Naive thymus-derived CD4-positive, alpha-beta T cell (primary cell): ENCODE measurements around the gene LAPTM4A. TPM values are rescaled to one million over a fixed set of nuclear protein-coding genes. Genes with fewer than 3 reads are reported as not detected.
"Not testable (repeated sequence)": the region's sequence is repeated elsewhere in the genome, so short reads cannot be mapped to it uniquely, and the experiment has no call there.

Experiments
- ATAC-seq: fragments of 150-1000 bp; cut with Tn5 transposase; 2 replicates; pipeline ENCODE4 v1.10.0; 2021; ENCODE audit warnings: mild to moderate bottlenecking, moderate library complexity
- CTCF ChIA-PET: fragments of 350-600 bp; sonication (Branson Sonifier 250); formaldehyde crosslinking; loops from one replicate; lab custom pipeline; 2021; ENCODE audit warnings: antibody characterized with exemption; lab: Charles Lee
- POLR2A ChIA-PET: fragments of 350-600 bp; sonication (Branson Sonifier 250); formaldehyde crosslinking; loops from one replicate; lab custom pipeline; 2021; ENCODE audit warnings: antibody characterized with exemption, inconsistent platforms; lab: Charles Lee
- DNase-seq, 9 donors: peaks; one replicate each; pipeline versions ENCODE4 v3.0.0 to v3.0.0-alpha.2; 2020 to 2022; ENCODE audit warnings: mixed read lengths in 1 of 9
- H3K27ac ChIP-seq: one replicate; pipeline ENCODE4 v1.7.0; 2013; ENCODE audit warnings: mild to moderate bottlenecking, low read depth, low read length, moderate library complexity
- H3K27me3 ChIP-seq, 2 donors: one replicate each; pipeline ENCODE4 v1.7.0; 2013; ENCODE audit warnings: low read length in 2 of 2, mild to moderate bottlenecking in 2 of 2, moderate library complexity in 2 of 2; ENCODE audit not compliant: control insufficient read depth in 2 of 2, insufficient read depth in 2 of 2
- H3K36me3 ChIP-seq, 3 experiments: 1 replicate in 2 of 3; 2 replicates in 1 of 3; pipeline ENCODE4 v1.7.0; 2013; ENCODE audit warnings: low read length in 3 of 3, mild to moderate bottlenecking in 3 of 3, moderate library complexity in 1 of 3; ENCODE audit not compliant: insufficient read depth in 3 of 3, control insufficient read depth in 2 of 3
- H3K4me1 ChIP-seq, 2 donors: one replicate each; pipeline ENCODE4 v1.7.0; 2013; ENCODE audit warnings: low read length in 2 of 2, mild to moderate bottlenecking in 2 of 2, moderate library complexity in 1 of 2; ENCODE audit not compliant: control insufficient read depth in 2 of 2, insufficient read depth in 2 of 2
- H3K4me3 ChIP-seq: 2 replicates; pipeline ENCODE4 v1.7.0; 2013; ENCODE audit warnings: mild to moderate bottlenecking, low read length
- H3K9me3 ChIP-seq, 3 experiments: 1 replicate in 2 of 3; 2 replicates in 1 of 3; pipeline ENCODE4 v1.7.0; 2013; ENCODE audit warnings: low read length in 3 of 3; ENCODE audit not compliant: control insufficient read depth in 2 of 3
- H3K27ac Mint-ChIP-seq, 9 donors: one replicate each; pipeline ENCODE4 v1.8.0; 2020 to 2022; ENCODE audit warnings: mixed read lengths in 9 of 9, mild to moderate bottlenecking in 8 of 9, moderate library complexity in 5 of 9, inconsistent platforms in 2 of 9
- H3K27me3 Mint-ChIP-seq, 5 donors: one replicate each; pipeline ENCODE4 v1.8.0; 2021 to 2022; ENCODE audit warnings: mixed read lengths in 5 of 5, mild to moderate bottlenecking in 1 of 5
- H3K36me3 Mint-ChIP-seq, 5 donors: one replicate each; pipeline ENCODE4 v1.8.0; 2020 to 2022; ENCODE audit warnings: mixed read lengths in 5 of 5, mild to moderate bottlenecking in 3 of 5, inconsistent platforms in 1 of 5
- H3K4me1 Mint-ChIP-seq, 7 donors: one replicate each; pipeline ENCODE4 v1.8.0; 2020 to 2022; ENCODE audit warnings: mixed read lengths in 7 of 7, mild to moderate bottlenecking in 3 of 7, inconsistent platforms in 1 of 7
- H3K4me3 Mint-ChIP-seq, 10 donors: one replicate each; pipeline ENCODE4 v1.8.0; 2020 to 2022; ENCODE audit warnings: mild to moderate bottlenecking in 10 of 10, mixed read lengths in 10 of 10, moderate library complexity in 6 of 10, inconsistent platforms in 2 of 10
- H3K9me3 Mint-ChIP-seq, 11 donors: one replicate each; pipeline ENCODE4 v1.8.0; 2020 to 2022; ENCODE audit warnings: mixed read lengths in 11 of 11, mild to moderate bottlenecking in 4 of 11, inconsistent platforms in 1 of 11, moderate library complexity in 1 of 11
- intact Hi-C, 2 donors: fragments of 100-400 bp; cut with micrococcal nuclease; formaldehyde crosslinking; loops; one replicate each; pipeline ENCODE4 v1.15.1; 2023
- polyA plus RNA-seq, 2 donors: library from polyadenylated mRNA; unstranded; fragments of 300-500 nt; fragmentation: Illumina TruSeq; gene quantifications; one replicate each; pipeline ENCODE4 v1.2.3, GENCODE V29; 2021
- total RNA-seq, 6 experiments: library from RNA in 5 of 6; stranded (reverse) in 5 of 6; gene quantifications; 1 replicate in 5 of 6; 2 replicates in 1 of 6; pipeline ENCODE4 v1.2.3 and lab custom pipeline; 2021 to 2026

Gene LAPTM4A
- total and polyA plus RNA-seq, 7 experiments from 2014 or later, result 32.3 to 106 (median 49.8) TPM

- Histone ChIP-seq H3K4me1 (no peaks in the 10 kb centered on the region), H3K36me3 (no peaks in the 10 kb centered on the region), H3K27me3 (no peaks in the 10 kb centered on the region), H3K9me3 (no peaks in the 10 kb centered on the region), H3K27ac (no peak overlapping the region), H3K4me3 (no peak overlapping the region)
- peaks cover 0 to 30% (median 14%) of the 10 kb centered on the region in 5 donors for H3K27me3 Mint-ChIP-seq
- no peak for DNase-seq
- H3K9me3 Mint-ChIP-seq, result no peaks in the 10 kb centered on the region
- CTCF ChIA-PET, result no interaction called here
- intact Hi-C loops, result no loop called here
- ATAC-seq, result no peak
- no peak overlapping the region for H3K4me3 Mint-ChIP-seq
- no peaks in the 10 kb centered on the region for H3K36me3 Mint-ChIP-seq
- POLR2A ChIA-PET, result no interaction called here
- H3K4me1 Mint-ChIP-seq, result no peaks in the 10 kb centered on the region
- H3K27ac Mint-ChIP-seq, result no peak overlapping the region
Observed at GRCh38 chr2:20089715-20090464, 38.5 kb upstream of the LAPTM4A start.

GRCh38 chr2:20085909-20086308 lies 34.5 kb upstream of the LAPTM4A start:
- CTCF ChIA-PET, H3K27ac ChIP-seq, ATAC-seq, H3K27me3 ChIP-seq, H3K36me3 ChIP-seq, DNase-seq, H3K4me3 Mint-ChIP-seq, H3K4me1 Mint-ChIP-seq, H3K27ac Mint-ChIP-seq, H3K36me3 Mint-ChIP-seq, H3K9me3 ChIP-seq, H3K4me3 ChIP-seq, intact Hi-C loops, H3K27me3 Mint-ChIP-seq, POLR2A ChIA-PET, H3K4me1 ChIP-seq, H3K9me3 Mint-ChIP-seq: not testable (repeated sequence)

- H3K4me3 ChIP-seq, intact Hi-C loops, H3K4me1 ChIP-seq, POLR2A ChIA-PET, H3K4me3 Mint-ChIP-seq, H3K27me3 ChIP-seq, H3K27ac Mint-ChIP-seq, H3K9me3 ChIP-seq, H3K27ac ChIP-seq, CTCF ChIA-PET, DNase-seq, H3K36me3 Mint-ChIP-seq, H3K36me3 ChIP-seq, ATAC-seq, H3K27me3 Mint-ChIP-seq, H3K4me1 Mint-ChIP-seq, H3K9me3 Mint-ChIP-seq: not testable (repeated sequence)
Observed at GRCh38 chr2:20082812-20083211, 31.4 kb upstream of the LAPTM4A start.

- Histone ChIP-seq H3K4me3 (no peak overlapping the region), H3K36me3 (no peaks in the 10 kb centered on the region), H3K4me1 (no peaks in the 10 kb centered on the region), H3K27ac (no peak overlapping the region), H3K27me3 (no peaks in the 10 kb centered on the region), H3K9me3 (peaks cover 0 to 4% (median 0%) of the 10 kb centered on the region in 3 experiments)
- POLR2A ChIA-PET, result no interaction called here
- intact Hi-C loops, result no loop called here
- Mint-ChIP-seq H3K36me3 (peaks cover 0 to 4% (median 0%) of the 10 kb centered on the region in 5 donors), H3K27me3 (peaks cover 0 to 4% (median 0%) of the 10 kb centered on the region in 5 donors), H3K4me1 (no peaks in the 10 kb centered on the region), H3K9me3 (peaks cover 0 to 8% (median 0%) of the 10 kb centered on the region in 11 donors), H3K27ac (no peak overlapping the region), H3K4me3 (no peak overlapping the region)
- ATAC-seq (no peak), DNase-seq (no peak)
- CTCF ChIA-PET, result no interaction called here
Observed at GRCh38 chr2:20081841-20082240, 30.4 kb upstream of the LAPTM4A start.

GRCh38 chr2:20080839-20081415 lies 29.5 kb upstream of the LAPTM4A start:
- H3K4me1 ChIP-seq, result no peaks in the 10 kb centered on the region
- peaks cover 0 to 8% (median 0%) of the 10 kb centered on the region in 11 donors for H3K9me3 Mint-ChIP-seq
- H3K4me3 Mint-ChIP-seq, result no peak overlapping the region
- DNase-seq (no peak), ATAC-seq (no peak)
- H3K27me3 Mint-ChIP-seq, result peaks cover 0 to 5% (median 0%) of the 10 kb centered on the region in 5 donors
- POLR2A ChIA-PET, result no interaction called here
- no peaks in the 10 kb centered on the region for H3K27me3 ChIP-seq
- intact Hi-C loops, result no loop called here
- no peaks in the 10 kb centered on the region for H3K4me1 Mint-ChIP-seq
- no peak overlapping the region for H3K4me3 ChIP-seq
- H3K27ac Mint-ChIP-seq, result no peak overlapping the region
- CTCF ChIA-PET, result no interaction called here
- H3K36me3 ChIP-seq, result no peaks in the 10 kb centered on the region
- H3K27ac ChIP-seq, result no peak overlapping the region
- peaks cover 0 to 4% (median 0%) of the 10 kb centered on the region in 5 donors for H3K36me3 Mint-ChIP-seq
- H3K9me3 ChIP-seq, result peaks cover 0 to 4% (median 0%) of the 10 kb centered on the region in 3 experiments

GRCh38 chr2:20080428-20080827 lies 29.0 kb upstream of the LAPTM4A start:
- intact Hi-C loops, result no loop called here
- H3K4me1 ChIP-seq, result no peaks in the 10 kb centered on the region
- no peak overlapping the region for H3K4me3 ChIP-seq
- H3K36me3 ChIP-seq, result no peaks in the 10 kb centered on the region
- peaks cover 0 to 5% (median 2%) of the 10 kb centered on the region in 5 donors for H3K27me3 Mint-ChIP-seq
- DNase-seq (no peak), ATAC-seq (no peak)
- no peaks in the 10 kb centered on the region for H3K4me1 Mint-ChIP-seq
- H3K36me3 Mint-ChIP-seq, result peaks cover 0 to 4% (median 0%) of the 10 kb centered on the region in 5 donors
- no peak overlapping the region for H3K4me3 Mint-ChIP-seq
- H3K9me3 ChIP-seq, result peaks cover 0 to 4% (median 0%) of the 10 kb centered on the region in 3 experiments
- no peak overlapping the region for H3K27ac Mint-ChIP-seq
- H3K9me3 Mint-ChIP-seq, result peaks cover 0 to 8% (median 0%) of the 10 kb centered on the region in 11 donors
- no peak overlapping the region for H3K27ac ChIP-seq
- ChIA-PET CTCF (no interaction called here), POLR2A (no interaction called here)
- no peaks in the 10 kb centered on the region for H3K27me3 ChIP-seq
